SK-N-SH (cell line): ENCODE results near the gene NR0B2. TPM values are rescaled to one million over a fixed set of nuclear protein-coding genes. Genes with fewer than 3 reads are reported as not detected.

ENCODE experiments used
- CTCF ChIA-PET: fragments of 300-600, 350-600 bp; formaldehyde crosslinking; extraction: SDS; loops from one replicate; lab custom pipeline; 2021; lab: Yijun Ruan, JAX
- POLR2A ChIA-PET: fragments of 350-600 bp; sonication (Branson Sonifier 250); formaldehyde crosslinking; extraction: SDS; loops from one replicate; lab custom pipeline; 2020; ENCODE audit warnings: antibody characterized with exemption, inconsistent platforms; lab: Yijun Ruan, JAX
- DNase-seq: peaks from one replicate; pipeline ENCODE4 v3.0.0; 2012
- H2AFZ ChIP-seq: fragments of 200-600 bp; sonication (generic); 2 replicates; pipeline ENCODE4 v1.8.1; 2016; ENCODE audit warnings: antibody characterized with exemption, mild to moderate bottlenecking, low read depth
- H3F3A ChIP-seq: fragments of 200-600 bp; sonication (generic); replicated peaks from 2 replicates; pipeline ENCODE3; 2016; ENCODE audit warnings: antibody characterized with exemption, mild to moderate bottlenecking; ENCODE audit not compliant: insufficient read depth
- H3K27ac ChIP-seq, 2 experiments: fragments of 200-500 bp in 1 of 2; fragments of 200-600 bp in 1 of 2; sonication (Bioruptor generic) in 1 of 2; sonication (generic), shearing (Covaris generic) in 1 of 2; 2 replicates each; pipeline versions ENCODE4 v1.5.1 to v1.6.1; 2014 to 2016; ENCODE audit warnings: low read depth in 2 of 2, inconsistent platforms in 1 of 2, low read length in 1 of 2, mild to moderate bottlenecking in 1 of 2, mixed read lengths in 1 of 2
- H3K27me3 ChIP-seq: fragments of 200-600 bp; sonication (generic), shearing (Covaris generic); 2 replicates; pipeline ENCODE4 v1.6.1; 2016; ENCODE audit warnings: mixed run types; ENCODE audit not compliant: insufficient read depth
- H3K36me3 ChIP-seq, 2 experiments: fragments of 200-500 bp in 1 of 2; fragments of 200-600 bp in 1 of 2; sonication (Bioruptor generic) in 1 of 2; sonication (generic) in 1 of 2; replicated peaks in 1 of 2; 2 replicates each; pipeline versions ENCODE3 to v1.5.1; 2014 to 2016; ENCODE audit warnings: low read length in 1 of 2, mild to moderate bottlenecking in 1 of 2; ENCODE audit not compliant: insufficient read depth in 2 of 2, control insufficient read depth in 1 of 2
- H3K4me1 ChIP-seq, 2 experiments: fragments of 200-500 bp in 1 of 2; fragments of 200-600 bp in 1 of 2; sonication (Bioruptor generic) in 1 of 2; sonication (generic), shearing (Covaris generic) in 1 of 2; 2 replicates each; pipeline versions ENCODE4 v1.5.1 to v1.6.1; 2014 to 2016; ENCODE audit warnings: low read depth in 1 of 2, low read length in 1 of 2, mixed run types in 1 of 2; ENCODE audit not compliant: insufficient read depth in 2 of 2, control insufficient read depth in 1 of 2
- H3K4me2 ChIP-seq: fragments of 200-600 bp; sonication (generic), shearing (Covaris generic); 2 replicates; pipeline ENCODE4 v1.6.1; 2017; ENCODE audit warnings: mixed run types
- H3K4me3 ChIP-seq, 2 experiments: fragments of 200-500 bp in 1 of 2; fragments of 200-600 bp in 1 of 2; sonication (Bioruptor generic) in 1 of 2; sonication (generic), shearing (Covaris generic) in 1 of 2; 2 replicates each; pipeline versions ENCODE4 v1.5.1 to v1.8.1; 2014 to 2016; ENCODE audit warnings: low read depth in 2 of 2, inconsistent platforms in 1 of 2, low read length in 1 of 2, mild to moderate bottlenecking in 1 of 2, mixed read lengths in 1 of 2, moderate library complexity in 1 of 2
- H3K79me2 ChIP-seq: fragments of 200-600 bp; sonication (generic); 2 replicates; pipeline ENCODE4 v1.8.1; 2017; ENCODE audit warnings: mild to moderate bottlenecking; ENCODE audit not compliant: insufficient read depth
- H3K9ac ChIP-seq: fragments of 200-600 bp; sonication (generic); 2 replicates; pipeline ENCODE4 v1.6.1; 2017; ENCODE audit warnings: mixed run types
- H3K9me2 ChIP-seq: fragments of 200-600 bp; sonication (generic); 2 replicates; pipeline ENCODE4 v1.6.1; 2017; ENCODE audit warnings: mixed run types
- H3K9me3 ChIP-seq: fragments of 200-600 bp; sonication (generic); 2 replicates; pipeline ENCODE4 v1.6.1; 2017; ENCODE audit warnings: mixed run types, mild to moderate bottlenecking, moderate library complexity
- H4K20me1 ChIP-seq: fragments of 200-600 bp; sonication (generic); 2 replicates; pipeline ENCODE4 v1.6.1; 2017; ENCODE audit warnings: mild to moderate bottlenecking, mixed run types; ENCODE audit not compliant: insufficient read depth
- CHD2 ChIP-seq: fragments of 150-350 bp; IDR thresholded peaks from 2 replicates; pipeline ENCODE4 v1.6.1; 2018; ENCODE audit warnings: low read length; ENCODE audit not compliant: partially characterized antibody
- CTCF ChIP-seq: fragments of 200-600 bp; sonication (generic); IDR thresholded peaks from 2 replicates; pipeline ENCODE4 v1.6.1; 2017; ENCODE audit warnings: antibody characterized with exemption, mild to moderate bottlenecking, moderate library complexity
- ELF1 ChIP-seq: IDR thresholded peaks from 2 replicates; pipeline ENCODE4 v1.4.0; 2012
- GATA2 ChIP-seq: sonication (generic); formaldehyde crosslinking; IDR thresholded peaks from 2 replicates; pipeline ENCODE4 v1.5.0; 2020; ENCODE audit warnings: mild to moderate bottlenecking, missing genetic modification reagents
- JUND ChIP-seq: IDR thresholded peaks from 2 replicates; pipeline ENCODE4 v1.4.0; 2012
- MXI1 ChIP-seq: IDR thresholded peaks from 2 replicates; pipeline ENCODE4 v1.6.1; 2012; ENCODE audit warnings: mild to moderate bottlenecking, low read depth, low read length, improper control_type of control experiment
- POLR2AphosphoS5 ChIP-seq: IDR thresholded peaks from 2 replicates; pipeline ENCODE4 v1.6.1; 2012; ENCODE audit warnings: low read depth, low read length
- RCOR1 ChIP-seq: fragments of 150-350 bp; IDR thresholded peaks from 2 replicates; pipeline ENCODE4 v1.6.1; 2017; ENCODE audit warnings: antibody characterized with exemption, low read length
- REST ChIP-seq: IDR thresholded peaks from 2 replicates; pipeline ENCODE4 v1.6.1; 2012; ENCODE audit warnings: mild to moderate bottlenecking, low read depth, low read length, moderate library complexity
- RXRA ChIP-seq: IDR thresholded peaks from 2 replicates; pipeline ENCODE4 v1.4.0; 2012; ENCODE audit warnings: low read depth, mild to moderate bottlenecking, borderline replicate concordance
- TEAD4 ChIP-seq: IDR thresholded peaks from 2 replicates; pipeline ENCODE4 v1.4.0; 2012; ENCODE audit warnings: mild to moderate bottlenecking, borderline replicate concordance; ENCODE audit not compliant: insufficient read depth
- YY1 ChIP-seq: IDR thresholded peaks from 2 replicates; pipeline ENCODE4 v1.4.0; 2012; ENCODE audit warnings: low read depth, mild to moderate bottlenecking
- WGBS: methylation state at CpG from one replicate; pipeline ENCODE4 v1.1.6; 2017; ENCODE audit warnings: low lambda C conversion rate; 5-methylcytosine and 5-hydroxymethylcytosine counted together
- polyA plus RNA-seq, 3 experiments: library from polyadenylated mRNA; depleted of rRNA; stranded (reverse); fragments of >200 nt; gene quantifications; 2 replicates each; pipeline ENCODE4 v1.2.3, GENCODE V29; 2012

Gene NR0B2
- polyA plus RNA-seq, 1 of the 3 experiments (the other 2 are of a cell fraction): not detected

- no peak for TF ChIP-seq CTCF
- no peak for TF ChIP-seq RCOR1
- TF ChIP-seq GATA2: no peak
- TF ChIP-seq MXI1: no peak
- TF ChIP-seq JUND: no peak
- no peak for TF ChIP-seq TEAD4
Observed at GRCh38 chr1:26910343-26911160, 3.2 kb downstream of the NR0B2 start (continued).

GRCh38 chr1:26909951-26910342, 3.8 kb downstream of the NR0B2 start:
- H3K79me2 ChIP-seq: no peaks in the 10 kb centered on the region
- peaks cover 0 to 8% of the 10 kb centered on the region in 2 experiments; a peak in 1 of 4 replicates for H3K4me1 ChIP-seq
- H3K36me3 ChIP-seq: no peaks in the 10 kb centered on the region
- DNase-seq: no peak
- no peaks in the 10 kb centered on the region for H3K9me3 ChIP-seq
- ChIA-PET CTCF (no interaction called here), POLR2A (no interaction called here)
- no peaks in the 10 kb centered on the region for H3K9me2 ChIP-seq
- H3K9ac ChIP-seq: no peak overlapping the region
- no peak overlapping the region for H3K4me2 ChIP-seq
- TF ChIP-seq CHD2 (no peak), POLR2AphosphoS5 (no peak), RCOR1 (no peak), REST (no peak), YY1 (no peak), RXRA (no peak), ELF1 (no peak)
- no peak overlapping the region for H3K4me3 ChIP-seq
- H2AFZ ChIP-seq: no peak overlapping the region
- H4K20me1 ChIP-seq: no peaks in the 10 kb centered on the region
- no peak overlapping the region for H3K27ac ChIP-seq
- WGBS: 68% methylated on average over 3 of the region's 3 CpGs
- H3F3A ChIP-seq: no peaks in the 10 kb centered on the region
- H3K27me3 ChIP-seq: no peaks in the 10 kb centered on the region; the same call in 1 of the 2 replicates
